DMS 273 treated with DMSO at 0.1 percent for 48 hours (cell line): ENCODE measurements around the gene CACNA2D4.

Experiments
- DNase-seq: peaks from one replicate; lab custom pipeline; 2025; lab: John Stamatoyannopoulos, UW

Gene CACNA2D4

GRCh38 chr12:1800401-1801302 is 117.8 kb downstream of the CACNA2D4 start:
- DNase-seq, result no peak

GRCh38 chr12:1799882-1800400 is 118.5 kb downstream of the CACNA2D4 start:
- no peak for DNase-seq

- DNase-seq, result no peak
These were observed 119.2 kb downstream of the CACNA2D4 start for GRCh38 chr12:1799051-1799881.

GRCh38 chr12:1798641-1799020 is 119.8 kb downstream of the CACNA2D4 start:
- DNase-seq, result no peak

- no peak for DNase-seq
These were observed 120.3 kb downstream of the CACNA2D4 start for GRCh38 chr12:1797991-1798640.

- DNase-seq, result no peak
These were observed 121.2 kb downstream of the CACNA2D4 start for GRCh38 chr12:1797011-1797901.

- no peak for DNase-seq
These were observed 121.9 kb downstream of the CACNA2D4 start for GRCh38 chr12:1796515-1797010.

- peak; percentile 18 for DNase-seq
These were observed 122.5 kb downstream of the CACNA2D4 start for GRCh38 chr12:1795785-1796514.

- DNase-seq, result no peak
These were observed 123.1 kb downstream of the CACNA2D4 start for GRCh38 chr12:1795221-1795784.

GRCh38 chr12:1794440-1795090 is 123.9 kb downstream of the CACNA2D4 start:
- no peak for DNase-seq

GRCh38 chr12:1793426-1794210 is 124.8 kb downstream of the CACNA2D4 start:
- no peak for DNase-seq

GRCh38 chr12:1792406-1792805 is 126.0 kb downstream of the CACNA2D4 start:
- DNase-seq, result no peak

- DNase-seq, result peak; percentile 28
These were observed 127.2 kb downstream of the CACNA2D4 start for GRCh38 chr12:1791104-1791841.

- no peak for DNase-seq
These were observed 128.0 kb downstream of the CACNA2D4 start for GRCh38 chr12:1790444-1790843.

- DNase-seq, result no peak
These were observed 130.7 kb downstream of the CACNA2D4 start for GRCh38 chr12:1787714-1788113.

- no peak for DNase-seq
These were observed 136.2 kb downstream of the CACNA2D4 start for GRCh38 chr12:1782215-1782614.

GRCh38 chr12:1781772-1782171 is 136.7 kb downstream of the CACNA2D4 start:
- DNase-seq, result no peak

- no peak for DNase-seq
These were observed 138.7 kb downstream of the CACNA2D4 start for GRCh38 chr12:1779783-1780182.
